GM18511 (cell line): ENCODE measurements around the gene NUP210.
A peak's percentile ranks its signal among the peaks of the same experiment; 100 is the strongest.

Experiments used
- ATAC-seq: cut with Tn5 transposase; IDR thresholded peaks from one replicate; pipeline ENCODE4 v1.9.1; 2021; ENCODE audit warnings: mild to moderate bottlenecking, moderate library complexity; ENCODE audit not compliant: unreplicated experiment

Gene NUP210

DNA sequence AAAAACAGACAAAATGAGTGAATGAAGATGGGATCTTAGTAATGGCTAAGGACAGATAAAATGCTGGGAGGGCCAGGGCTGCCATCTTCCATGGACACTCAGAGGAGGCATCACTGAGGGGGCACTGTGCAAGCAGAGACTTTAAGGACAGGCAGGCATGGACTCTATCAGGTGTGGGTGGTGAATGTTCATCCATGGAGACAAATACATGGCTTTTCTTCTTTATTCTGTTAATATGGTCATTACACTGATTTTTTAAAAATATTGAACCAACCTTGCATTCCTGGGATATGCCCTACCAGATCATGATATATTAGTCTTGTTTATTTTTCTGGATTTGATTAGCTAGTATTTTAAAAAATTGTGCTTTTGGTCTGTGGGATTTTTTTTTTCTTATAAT lies 12.2 kb downstream of the NUP210 start:
- ATAC-seq, result no peak

DNA sequence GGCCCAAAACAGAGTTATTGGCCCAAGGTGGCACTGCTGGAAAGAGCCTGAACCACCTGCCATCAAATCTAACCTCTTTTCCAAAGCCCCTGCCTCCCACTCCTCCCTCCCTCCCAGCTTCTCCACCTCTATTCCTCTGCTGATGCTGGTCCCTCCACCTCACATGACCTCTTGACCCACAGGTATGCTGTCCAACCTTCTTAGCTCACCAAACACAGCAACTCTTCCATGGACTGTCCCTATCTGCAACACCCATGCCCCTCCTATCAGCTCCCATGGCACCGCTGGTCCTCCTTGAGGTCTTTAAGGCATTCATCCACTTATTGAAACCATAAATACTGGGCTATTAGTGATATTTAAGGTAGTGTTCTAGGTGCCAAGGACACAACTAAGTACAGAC lies 12.6 kb downstream of the NUP210 start:
- ATAC-seq, result no peak

- ATAC-seq, result no peak
Measured at GRCh38 chr3:13406190-13406589, 13.9 kb downstream of the NUP210 start.

DNA sequence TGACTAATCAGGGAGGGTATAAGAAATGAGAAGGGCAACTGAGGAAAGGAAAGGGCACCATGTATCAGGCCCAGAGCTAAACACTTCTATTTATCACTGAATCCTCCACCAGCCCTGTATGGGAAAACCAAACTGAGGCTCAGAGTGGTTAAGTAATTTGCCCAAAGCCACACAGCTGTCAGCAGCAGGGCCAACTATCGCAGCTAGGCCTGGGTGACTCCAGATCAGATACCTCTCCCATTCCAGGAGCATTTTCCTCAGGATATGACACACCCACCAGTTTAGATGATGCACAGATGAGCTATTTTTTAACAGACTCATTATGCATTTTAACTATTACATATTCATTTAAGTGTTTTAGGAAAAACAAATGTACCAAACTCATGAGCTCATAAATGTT lies 14.5 kb downstream of the NUP210 start:
- no peak for ATAC-seq

DNA sequence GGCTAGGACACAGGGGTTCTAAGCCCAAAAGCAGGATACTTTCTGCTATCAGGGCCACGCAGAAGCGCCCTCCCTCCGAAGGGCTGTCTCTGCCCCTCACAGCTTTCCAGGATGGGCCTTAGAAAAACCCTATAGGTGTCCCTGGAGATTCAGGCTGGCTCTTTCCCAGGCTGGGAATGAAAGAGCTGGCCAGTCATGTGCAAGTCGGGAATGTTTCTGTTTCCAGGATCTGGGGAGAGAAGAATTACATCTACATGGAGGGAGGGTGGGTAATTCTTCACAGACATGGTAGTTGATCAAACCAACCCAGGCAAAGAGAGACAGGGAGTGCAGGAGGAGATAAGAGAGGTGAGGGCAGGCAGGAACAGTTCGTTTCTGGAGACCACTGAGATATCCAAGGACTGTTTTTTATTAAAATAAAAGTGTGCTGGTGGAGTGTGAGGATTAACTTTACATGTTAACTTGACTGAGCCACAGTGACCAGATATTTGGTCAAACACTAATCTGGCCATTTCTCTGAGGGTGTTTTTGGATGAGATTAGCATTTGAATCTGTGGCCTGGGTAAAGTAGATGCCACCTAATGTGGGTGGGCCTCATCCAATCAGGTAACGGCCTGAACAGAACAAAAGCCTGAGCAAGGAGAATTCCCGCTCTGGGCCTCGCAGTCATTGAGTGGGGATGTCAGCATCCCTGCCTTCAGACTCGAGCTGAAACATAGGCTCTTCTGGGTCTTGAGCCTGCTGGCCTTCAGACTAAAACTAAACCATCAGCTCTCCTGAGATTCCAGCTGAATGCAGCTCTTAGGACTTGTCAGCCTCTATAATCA lies 15.3 kb downstream of the NUP210 start:
- ATAC-seq, result no peak

DNA sequence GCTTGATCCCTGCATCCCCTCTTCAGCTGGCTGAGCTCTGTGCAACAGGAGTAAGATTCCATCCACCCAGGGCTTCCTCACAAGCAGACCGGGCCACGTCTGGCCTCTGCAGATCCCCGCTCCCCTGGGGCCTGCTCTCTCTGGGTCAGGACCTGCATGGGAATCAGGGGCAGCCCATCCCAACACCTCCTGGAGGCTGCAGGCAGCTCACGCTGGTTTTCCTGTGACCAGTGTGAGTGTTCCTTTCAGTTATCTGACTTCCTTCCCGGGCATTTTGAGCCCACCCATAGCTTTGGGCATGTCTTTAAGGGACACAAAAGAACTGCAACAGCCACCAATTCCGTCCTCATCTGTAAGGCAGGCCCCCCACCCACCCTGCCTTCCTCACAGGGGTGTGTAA lies 16.3 kb downstream of the NUP210 start:
- ATAC-seq, result no peak

DNA sequence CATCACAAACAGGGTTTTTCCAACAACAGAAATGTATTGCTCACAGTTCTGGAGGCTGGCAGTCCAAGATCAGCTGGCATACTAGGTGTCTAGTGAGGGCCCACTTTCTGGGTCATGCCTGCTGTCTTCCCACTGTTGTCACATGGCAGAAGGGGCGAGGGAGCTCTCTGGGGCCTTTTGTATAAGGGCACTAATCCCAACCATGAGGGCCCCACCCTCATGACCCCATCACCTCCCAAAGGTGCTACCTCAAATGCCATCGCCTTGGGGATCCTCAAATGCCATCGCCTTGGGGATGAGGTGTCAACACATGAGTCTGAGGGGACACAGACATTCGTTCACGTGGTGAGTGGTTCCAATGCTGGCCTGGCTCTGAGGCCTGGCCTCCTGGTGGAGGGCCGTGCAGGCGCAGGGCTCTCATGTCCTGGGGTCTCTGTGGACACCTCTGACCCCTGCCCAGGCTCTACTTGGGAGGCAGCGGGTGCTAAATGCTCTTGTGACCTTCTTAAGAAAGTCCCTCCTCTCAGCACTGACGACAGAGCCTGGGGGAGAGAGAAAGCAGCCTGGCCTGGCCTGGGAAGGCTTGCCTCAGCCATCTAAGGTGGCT lies 16.8 kb downstream of the NUP210 start:
- ATAC-seq, result no peak

- no peak for ATAC-seq
Measured at GRCh38 chr3:13401149-13401548, 19.0 kb downstream of the NUP210 start.

DNA sequence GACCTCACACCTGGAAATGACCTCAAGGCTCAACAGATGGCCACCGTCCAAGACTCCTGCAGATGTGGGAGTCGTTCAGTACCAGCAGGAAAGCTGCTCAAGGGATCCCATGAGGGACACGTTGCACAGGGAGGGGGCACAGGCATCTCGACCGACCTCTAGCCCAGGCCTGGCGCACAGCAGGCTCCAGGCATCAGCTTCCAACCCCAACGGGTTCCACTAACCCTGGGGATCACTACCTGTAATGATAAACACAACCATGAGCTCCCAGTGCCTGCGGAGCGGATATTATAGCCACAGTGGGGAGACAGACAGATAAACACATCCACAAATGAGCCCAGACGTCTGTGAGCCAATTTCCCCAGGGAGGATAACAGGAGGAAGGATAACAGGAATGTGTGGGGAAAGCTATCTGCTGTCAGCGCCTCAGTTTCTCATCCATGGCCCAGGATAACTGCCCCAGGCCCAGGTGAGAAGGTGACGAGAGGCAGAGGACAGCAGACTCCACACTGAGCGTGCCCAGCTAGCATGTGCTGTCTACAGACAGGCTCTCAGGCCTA lies 19.9 kb downstream of the NUP210 start:
- ATAC-seq, result no peak

DNA sequence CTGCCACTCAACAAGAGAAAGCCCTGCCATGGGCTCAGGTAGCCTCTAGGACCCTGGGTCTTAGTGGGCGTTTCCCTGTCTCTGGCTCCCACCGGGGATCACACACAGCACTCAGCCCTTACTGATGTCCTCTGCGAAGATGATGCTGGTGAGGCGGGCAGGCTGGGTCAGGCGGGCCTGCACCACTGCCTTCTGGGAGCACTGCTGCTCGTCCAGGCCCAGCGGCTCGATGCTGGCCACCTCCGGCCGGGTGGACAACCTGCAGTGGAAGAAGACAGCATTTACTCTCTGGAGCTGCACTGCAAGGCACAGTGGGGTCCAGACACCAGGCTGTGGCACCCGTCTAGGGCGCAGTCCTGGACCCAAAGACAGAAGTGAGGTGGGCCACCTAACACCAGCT lies 20.5 kb downstream of the NUP210 start:
- ATAC-seq, result no peak

DNA sequence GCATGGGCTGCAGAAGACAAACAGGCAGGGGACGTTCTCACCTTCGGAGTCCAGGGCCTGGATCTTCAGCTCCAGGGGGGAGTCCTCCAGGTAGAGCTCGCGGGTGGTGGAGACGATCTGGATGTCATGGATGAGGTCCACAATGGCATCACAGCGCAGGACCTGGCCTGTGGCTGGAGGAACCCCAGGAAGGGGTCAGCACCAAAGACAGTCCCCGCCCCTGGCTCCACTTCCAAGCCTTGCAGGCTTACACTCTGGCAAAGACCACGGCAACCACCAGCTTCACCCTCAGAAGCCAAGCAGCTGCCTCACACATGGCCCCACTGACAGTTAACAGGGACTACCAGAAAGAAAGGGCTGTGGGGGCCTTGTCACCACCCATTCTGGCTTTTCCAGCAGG lies 22.8 kb downstream of the NUP210 start:
- no peak for ATAC-seq

- no peak for ATAC-seq
Measured at GRCh38 chr3:13394363-13394762, 25.8 kb downstream of the NUP210 start.

- no peak for ATAC-seq
Measured at GRCh38 chr3:13393427-13394360, 26.4 kb downstream of the NUP210 start.

GRCh38 chr3:13391308-13391707 lies 28.8 kb downstream of the NUP210 start:
- ATAC-seq, result no peak

- no peak for ATAC-seq
Measured at GRCh38 chr3:13389378-13389777, 30.7 kb downstream of the NUP210 start.

DNA sequence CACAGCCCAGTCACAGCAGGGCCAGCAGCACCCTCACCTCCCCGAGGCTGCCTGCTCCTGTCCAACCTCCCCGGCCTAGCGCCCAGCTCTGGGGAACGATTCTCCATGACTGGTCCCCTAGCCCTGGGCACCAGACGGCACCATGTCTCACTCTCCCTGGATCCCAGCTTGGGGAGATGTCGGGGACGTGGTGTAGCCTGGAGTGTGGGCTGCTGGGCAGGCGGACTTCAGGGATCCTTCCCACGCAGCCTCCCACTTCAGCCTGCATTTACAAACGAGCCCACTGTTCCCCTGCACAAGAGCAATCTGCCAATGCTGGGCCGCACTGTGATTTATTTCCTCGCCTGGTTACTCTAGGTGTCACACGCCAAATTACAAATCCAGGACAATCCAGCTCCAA lies 31.3 kb downstream of the NUP210 start:
- no peak for ATAC-seq

GRCh38 chr3:13385373-13385965 lies 34.7 kb downstream of the NUP210 start:
- ATAC-seq, result no peak

- ATAC-seq, result no peak
Measured at GRCh38 chr3:13380971-13381370, 39.2 kb downstream of the NUP210 start.

DNA sequence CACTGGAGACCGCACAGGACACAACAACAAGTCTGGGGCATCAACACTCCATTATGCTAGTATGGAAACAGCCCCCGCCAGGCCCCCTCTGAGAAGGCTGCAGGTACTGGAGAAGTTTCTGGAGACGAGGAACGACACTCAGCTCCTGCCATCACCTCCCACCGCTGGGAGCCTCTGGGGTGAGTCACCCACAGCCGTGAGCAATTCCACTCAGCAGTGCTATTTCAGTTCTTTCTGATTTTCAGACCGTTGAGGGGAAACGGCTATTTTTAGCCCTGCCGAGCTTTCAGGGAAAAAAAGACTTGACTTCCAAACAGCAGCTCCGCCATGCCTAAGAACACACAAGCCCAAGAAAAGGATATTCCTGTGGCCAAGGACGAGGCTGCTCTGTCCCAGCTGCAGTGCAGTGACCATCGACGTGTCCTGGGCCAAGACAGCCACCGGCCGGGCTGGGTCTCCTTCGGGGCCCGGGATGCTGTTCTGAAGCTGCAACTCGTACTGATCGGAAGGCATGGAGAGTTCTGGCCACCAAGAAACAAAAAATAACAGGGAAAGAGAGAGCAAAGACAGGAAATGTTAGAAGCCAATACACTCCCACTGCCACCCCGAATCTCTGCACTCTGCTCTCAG lies 40.8 kb downstream of the NUP210 start:
- no peak for ATAC-seq

DNA sequence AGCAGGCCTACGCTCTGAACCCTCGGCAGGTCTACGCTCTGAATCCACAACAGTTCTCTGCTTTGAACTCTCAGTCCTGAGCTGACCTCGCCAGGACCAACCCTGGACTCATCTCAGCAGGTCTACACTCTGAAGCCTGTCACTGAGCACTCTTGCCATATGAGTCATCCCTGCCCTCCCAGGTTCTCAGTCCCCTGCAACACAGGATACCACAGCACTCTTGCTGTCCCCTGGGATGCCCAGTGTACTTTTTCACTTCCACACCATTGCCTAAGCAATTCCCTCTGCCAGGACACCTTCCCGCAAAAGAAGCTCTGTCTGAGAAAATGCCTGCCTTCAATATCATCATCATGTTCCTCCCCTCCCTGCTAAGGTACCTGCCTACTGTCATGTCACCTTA lies 42.0 kb downstream of the NUP210 start:
- peak; percentile 86 for ATAC-seq
